Peyer's patch (tissue), 4 donors: ENCODE data around the gene FOLH1.
"Not testable (repeated sequence)": the region's sequence is repeated elsewhere in the genome, so short reads cannot be mapped to it uniquely, and the experiment has no call there.

Experiments used
- POLR2A ChIP-seq, 2 donors: fragments of 450-650 bp; IDR thresholded peaks; one replicate each; pipeline ENCODE4 v1.5.1; 2017; ENCODE audit warnings: antibody characterized with exemption in 2 of 2, mild to moderate bottlenecking in 2 of 2, moderate library complexity in 2 of 2
- TF ChIP-seq, protein P1 (sequence below), 6 experiments: fragments of 450-650 bp in 4 of 6; fragments of 200-600 bp in 2 of 6; sonication (generic) in 1 of 6; IDR thresholded peaks; one replicate each; pipeline ENCODE4 v1.5.1; 2017 to 2019; ENCODE audit warnings: antibody characterized with exemption in 6 of 6, mild to moderate bottlenecking in 3 of 6, moderate library complexity in 1 of 6

DNA sequence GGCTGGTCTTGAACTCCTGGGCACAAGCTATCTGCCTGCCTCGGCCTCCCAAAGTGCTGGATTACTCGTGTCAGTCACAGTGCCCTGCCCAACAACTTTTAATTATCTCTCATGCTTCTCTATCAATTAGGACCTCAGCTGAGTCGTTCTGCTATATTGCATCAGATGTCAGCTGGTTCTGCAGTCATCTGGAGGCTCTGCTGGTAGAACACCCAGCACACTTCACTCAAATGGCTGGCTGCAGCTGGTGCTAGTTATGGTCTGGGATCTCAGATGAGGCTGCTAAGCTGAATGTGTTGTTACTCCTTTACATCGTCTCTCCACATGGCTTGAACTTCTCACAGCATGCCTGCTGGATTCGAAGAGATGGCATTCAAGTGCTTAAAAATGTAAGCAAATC, 42.8 kb upstream of the FOLH1 start:
- TF ChIP-seq, protein P1, sequence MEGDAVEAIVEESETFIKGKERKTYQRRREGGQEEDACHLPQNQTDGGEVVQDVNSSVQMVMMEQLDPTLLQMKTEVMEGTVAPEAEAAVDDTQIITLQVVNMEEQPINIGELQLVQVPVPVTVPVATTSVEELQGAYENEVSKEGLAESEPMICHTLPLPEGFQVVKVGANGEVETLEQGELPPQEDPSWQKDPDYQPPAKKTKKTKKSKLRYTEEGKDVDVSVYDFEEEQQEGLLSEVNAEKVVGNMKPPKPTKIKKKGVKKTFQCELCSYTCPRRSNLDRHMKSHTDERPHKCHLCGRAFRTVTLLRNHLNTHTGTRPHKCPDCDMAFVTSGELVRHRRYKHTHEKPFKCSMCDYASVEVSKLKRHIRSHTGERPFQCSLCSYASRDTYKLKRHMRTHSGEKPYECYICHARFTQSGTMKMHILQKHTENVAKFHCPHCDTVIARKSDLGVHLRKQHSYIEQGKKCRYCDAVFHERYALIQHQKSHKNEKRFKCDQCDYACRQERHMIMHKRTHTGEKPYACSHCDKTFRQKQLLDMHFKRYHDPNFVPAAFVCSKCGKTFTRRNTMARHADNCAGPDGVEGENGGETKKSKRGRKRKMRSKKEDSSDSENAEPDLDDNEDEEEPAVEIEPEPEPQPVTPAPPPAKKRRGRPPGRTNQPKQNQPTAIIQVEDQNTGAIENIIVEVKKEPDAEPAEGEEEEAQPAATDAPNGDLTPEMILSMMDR (IDR thresholded peaks at IDR 0.05): not testable (repeated sequence)
- TF ChIP-seq POLR2A (IDR thresholded peaks at IDR 0.05): not testable (repeated sequence)
